ENCODE data around the gene UPK1A.
"Not testable (repeated sequence)": the region's sequence is repeated elsewhere in the genome, so short reads cannot be mapped to it uniquely, and the experiment has no call there.

UPK1A gene

DNA sequence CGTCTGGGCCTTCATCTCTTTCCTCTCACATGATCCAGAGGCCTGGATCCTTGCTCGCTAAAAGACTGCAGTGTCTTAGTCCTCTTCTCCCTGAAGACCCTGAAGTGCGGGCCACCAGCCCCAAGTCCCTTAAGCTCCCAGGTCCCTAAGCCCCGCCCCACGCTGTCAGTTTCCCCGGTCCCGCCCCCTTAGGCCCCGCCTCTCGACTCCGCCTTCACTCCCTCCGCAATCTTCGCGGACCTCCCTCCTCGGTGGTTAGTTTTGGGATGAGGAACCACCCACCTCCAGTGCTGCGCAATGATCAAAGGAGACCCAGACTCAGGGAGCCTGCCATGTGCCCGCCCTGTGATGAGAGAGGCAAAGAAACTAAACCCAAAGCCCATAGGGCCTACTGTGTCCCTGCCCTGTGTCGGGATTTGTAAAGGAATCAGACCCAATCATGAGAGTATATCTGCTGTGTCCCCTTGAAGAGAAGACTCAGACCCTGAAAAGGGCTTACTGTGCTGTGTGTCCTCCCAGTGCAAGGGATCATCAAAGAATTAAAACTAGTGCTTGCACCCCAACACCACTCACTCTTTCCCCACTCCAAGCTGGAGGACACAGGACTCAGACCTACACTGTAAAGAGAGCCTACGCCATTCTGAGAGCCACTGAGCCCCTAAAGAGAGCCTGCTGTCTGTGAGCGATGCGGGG lies 21.2 kb upstream of the UPK1A start:
- peak; percentile 74 for DNase-seq

DNA sequence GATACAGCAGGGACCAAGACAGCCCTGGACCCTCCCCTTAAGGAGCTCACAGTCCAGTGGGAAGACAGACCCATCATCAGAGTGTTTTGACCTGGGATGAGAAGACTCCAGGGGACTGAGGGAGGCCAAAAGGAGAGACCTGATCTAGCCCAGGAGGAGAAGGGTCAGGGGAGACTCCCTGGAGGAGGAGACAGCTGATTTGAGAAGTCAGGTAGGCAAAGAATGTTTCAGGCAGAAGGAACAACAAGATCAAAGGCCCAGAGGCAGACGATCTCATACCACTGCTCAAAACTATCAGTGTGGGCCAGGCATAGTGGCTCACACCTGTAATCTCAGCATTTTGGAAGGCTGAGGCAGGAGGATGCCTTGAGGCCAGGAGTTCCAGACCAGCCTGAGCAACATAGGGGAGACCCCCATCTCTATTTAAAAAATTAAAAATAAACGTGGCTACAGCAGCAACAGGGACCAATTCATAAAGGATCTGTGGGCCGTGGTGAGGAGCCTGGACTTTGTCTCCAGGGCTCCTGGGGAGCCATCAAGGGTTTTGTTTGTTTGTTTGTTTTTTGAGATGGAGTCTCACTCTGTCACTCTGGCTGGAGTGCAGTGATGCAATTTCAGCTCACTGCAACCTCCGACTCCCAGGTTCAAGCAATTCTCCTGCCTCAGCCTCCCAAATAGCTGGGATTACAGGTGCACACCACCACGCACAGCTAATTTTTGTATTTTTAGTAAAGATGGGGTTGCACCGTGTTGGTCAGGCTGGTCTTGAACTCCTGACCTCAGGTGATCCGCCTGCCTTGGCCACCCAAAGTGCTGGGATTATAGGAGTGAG lies 20.4 kb upstream of the UPK1A start:
- DNase-seq: no peak

DNA sequence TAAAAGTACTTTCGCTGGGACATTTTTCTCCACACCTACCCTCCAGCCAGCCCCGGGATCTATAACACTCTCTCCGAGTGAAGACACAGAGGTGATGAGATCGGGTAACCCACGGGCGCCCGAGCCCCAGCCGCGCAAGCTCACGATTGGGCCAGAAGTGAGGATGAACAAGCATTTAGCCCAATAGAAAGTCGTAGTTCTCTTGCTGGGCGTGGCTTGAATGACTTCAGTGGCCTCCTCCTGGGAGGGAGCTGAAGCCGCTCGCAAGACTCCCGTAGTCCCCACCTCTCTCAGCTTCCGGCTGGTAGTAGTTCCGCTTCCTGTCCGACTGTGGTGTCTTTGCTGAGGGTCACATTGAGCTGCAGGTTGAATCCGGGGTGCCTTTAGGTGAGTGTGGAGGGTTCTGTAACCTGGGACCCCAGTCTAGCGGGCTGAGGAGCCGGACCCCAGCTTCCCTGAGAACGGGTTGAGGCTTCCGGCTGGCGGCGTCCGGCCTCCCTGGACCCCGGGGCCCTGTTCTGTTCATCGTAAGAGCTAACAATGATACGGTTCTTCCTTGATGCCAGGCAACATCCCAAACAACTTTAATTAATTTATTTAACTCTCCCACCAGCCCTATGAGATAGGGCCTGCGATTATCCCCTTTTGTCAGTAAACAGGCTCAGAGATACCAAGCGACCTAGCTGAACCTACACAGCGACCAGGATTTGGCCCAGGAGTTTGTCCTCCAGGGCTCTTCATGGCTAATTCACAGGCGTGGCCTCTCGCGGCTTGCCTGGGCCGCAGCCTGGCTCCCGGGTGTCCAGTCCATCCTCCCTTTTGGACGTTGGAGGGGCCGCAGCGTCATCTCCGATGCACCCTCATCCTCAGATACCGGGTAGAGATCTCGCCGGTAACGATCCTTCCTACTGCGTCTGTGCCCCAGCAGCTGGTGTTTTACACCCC lies 18.0 kb upstream of the UPK1A start, which contains the start of gene COX6B1:
TSS of gene COX6B1 (plus strand) at position 307 of the 945 bp plus-strand sequence. CDS start 2,921 bp downstream, outside the sequence.
- DNase-seq: peak; percentile 95

DNA sequence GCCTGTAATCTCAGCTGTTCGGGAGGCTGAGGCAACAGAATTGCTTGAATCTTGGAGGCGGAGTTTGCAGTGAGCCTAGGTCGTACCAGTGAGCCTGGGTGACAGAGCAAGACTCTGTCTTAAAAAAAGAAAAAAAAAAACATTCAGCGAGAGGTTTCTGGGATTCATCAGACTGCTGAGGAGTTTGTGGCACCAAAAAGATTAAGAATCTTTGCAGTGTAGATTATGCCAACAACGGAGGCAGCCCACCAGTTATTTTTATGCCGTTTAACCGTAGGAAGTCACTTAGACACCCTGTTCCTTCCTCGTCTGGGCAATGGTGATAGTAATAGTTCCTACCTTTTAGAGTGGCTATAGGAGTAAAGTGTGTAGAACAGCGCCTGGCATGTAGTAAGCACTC lies 15.7 kb upstream of the UPK1A start:
- no peak for DNase-seq

DNA sequence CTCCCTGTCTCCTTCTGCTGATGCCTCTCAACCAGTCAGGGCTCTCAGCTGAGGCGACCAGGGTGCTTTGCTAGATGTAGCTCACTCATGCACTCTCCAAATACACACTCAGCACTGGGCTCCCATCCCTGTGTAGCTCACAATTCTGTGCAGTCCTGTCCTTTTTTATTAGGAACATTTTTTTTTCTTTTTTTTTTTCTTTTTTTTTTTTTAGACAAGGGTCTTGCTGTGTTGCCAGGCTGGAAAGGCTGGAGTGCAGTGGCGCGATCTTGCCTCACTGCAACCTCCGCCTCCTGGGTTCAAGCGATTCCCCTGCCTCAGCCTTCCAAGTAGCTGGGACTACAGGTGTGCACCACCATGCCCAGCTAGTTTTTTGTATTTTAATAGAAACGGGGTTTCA lies 11.5 kb upstream of the UPK1A start:
- not testable (repeated sequence) for DNase-seq

DNA sequence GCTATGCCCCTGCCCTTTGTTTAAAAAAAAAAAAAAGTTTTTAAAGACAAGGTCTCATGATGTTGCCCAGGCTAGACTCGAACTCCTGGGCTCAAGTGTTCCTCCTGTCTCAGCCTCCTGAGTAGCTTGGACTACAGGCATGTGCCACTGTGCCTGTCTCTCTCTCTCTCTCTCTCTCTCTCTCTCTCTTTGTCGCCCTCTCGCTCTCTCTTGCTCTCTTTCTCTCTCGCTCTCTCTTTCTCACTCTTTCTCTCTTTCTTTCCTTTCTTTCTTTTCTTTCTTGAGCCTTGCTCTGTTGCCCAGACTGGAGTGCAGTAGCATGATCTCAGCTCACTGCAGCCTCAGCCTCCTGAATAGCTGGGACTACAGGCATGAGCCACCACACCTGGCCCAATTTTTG lies 10.7 kb upstream of the UPK1A start:
- no peak for DNase-seq

DNA sequence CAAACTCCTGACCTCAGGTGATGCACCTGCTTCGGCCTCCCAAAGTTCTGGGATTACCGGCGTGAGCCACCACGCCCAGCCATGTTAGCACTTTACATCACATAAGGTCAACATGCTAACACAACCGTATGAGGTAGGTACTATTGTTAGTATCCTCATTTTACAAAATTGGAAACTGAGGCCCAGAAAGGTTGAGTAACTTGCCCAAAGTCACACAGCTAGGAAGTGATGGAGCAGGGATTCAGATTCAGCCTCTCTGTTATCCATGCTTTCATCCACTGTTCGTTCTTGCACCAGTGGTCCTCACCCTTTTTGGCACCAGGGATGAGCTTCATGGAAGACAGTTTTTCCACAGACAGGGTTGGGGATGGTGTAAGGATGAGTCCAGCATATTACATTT lies 9.6 kb upstream of the UPK1A start:
- DNase-seq: no peak

DNA sequence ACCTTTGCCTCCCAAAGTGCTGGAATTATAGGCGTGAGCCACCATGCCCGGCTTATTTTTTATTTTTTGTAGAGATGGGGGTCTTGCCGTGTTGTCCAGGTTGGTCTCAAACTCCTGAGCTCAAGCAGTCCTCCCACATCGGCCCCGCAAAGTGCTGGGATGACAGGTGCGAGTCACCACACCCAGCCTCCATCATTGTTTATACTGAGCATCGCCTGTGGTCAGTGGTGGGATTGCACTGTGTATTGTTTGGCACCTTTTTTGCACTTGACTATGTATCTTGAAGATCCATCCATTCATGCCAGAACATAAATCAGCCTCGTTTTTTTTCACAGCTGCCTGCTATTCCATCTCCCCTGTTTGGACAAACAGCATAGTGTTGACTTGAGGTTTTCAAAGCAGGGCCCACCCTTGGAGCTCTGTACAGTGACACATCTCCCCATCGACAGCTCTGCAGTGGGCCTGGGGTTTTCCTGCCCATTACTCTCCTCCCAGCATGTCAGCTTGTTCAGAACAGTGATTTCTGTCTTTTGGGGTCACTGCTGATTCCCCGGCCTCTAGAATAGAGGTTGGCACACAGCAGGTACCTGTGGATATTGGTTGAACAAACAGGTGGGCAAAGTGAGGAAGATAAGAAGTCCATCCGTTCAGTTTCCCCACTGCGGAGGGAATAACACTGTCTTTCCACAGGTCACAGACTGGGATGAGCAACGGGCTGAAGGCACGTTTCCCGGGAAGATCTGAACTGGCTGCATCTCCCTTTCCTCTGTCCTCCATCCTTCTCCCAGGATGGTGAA lies 8.2 kb upstream of the UPK1A start:
- peak; percentile 2 for DNase-seq

DNA sequence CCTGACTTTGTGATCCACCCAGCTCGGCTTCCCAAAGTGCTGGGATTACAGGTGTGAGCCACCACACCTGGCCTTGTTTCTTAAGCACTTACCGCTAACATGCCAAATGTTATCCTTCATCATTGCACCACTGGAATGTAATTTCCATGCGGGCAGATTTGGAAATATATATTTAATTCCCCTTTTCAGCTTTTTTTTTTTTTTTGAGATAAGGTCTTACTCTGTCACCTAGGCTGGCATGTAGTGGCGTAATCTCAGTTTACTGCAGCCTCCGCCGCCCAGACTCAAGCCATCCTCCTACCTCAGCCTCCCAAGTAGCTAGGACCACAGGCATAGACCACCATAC lies 4.3 kb upstream of the UPK1A start:
- no peak for DNase-seq

DNA sequence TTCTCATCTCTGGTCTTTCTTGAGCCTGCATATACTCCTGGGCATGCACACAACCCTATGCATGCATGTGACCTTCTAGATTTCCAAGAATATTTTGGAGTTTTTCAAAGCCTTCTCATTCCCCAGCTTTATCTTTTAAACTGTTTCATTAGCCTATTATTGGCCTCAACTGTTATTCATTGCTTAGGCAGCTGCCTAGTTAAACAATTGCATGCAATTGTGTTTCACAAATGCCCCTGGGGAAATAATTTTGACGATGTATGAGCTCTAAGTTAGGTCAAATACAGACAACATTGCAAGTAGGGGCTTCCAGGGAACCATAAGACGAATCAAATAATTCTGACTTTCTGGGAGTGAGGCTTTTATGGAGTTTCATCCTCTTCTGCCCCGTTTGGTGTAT lies 2.3 kb upstream of the UPK1A start:
- no peak for DNase-seq

DNA sequence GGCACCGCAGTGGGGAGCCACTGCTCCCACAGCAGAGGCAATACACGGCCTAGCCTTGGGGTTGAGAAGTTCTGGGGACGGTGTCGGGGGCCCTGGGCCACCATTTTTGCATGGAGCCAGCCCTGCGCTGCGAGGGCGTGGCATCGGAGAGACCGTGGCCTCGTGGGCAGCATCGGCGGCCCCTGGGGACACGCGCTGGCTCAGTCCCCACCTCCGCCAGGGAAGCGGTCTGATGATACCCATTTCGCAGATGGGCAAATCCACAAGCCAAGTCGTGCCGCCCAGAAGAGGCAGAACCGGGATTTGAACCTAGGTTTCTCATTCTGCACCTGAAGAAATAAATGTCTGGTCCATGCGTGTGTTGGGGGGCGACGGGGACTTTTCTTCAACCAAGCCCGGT lies 1.2 kb upstream of the UPK1A start:
- DNase-seq: no peak

DNA sequence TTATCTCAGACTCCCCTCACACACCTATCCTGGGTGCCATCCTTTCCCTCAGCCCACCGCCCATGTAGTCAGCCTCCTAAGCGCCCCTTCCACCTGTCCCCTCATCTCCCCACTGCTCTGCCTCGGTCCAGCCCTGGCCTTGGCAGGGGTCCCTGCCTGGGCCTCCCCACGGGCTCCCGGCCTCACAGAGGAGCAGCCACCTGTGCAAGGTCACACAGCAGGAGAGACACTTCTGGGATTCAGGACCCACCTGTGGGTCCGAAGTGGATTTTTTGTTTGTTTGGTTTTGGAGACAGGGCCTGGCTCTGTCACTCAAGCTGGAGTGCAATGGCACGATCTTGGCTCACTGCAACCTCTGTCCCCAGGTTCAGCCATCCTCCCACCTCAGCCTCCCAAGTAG lies 713 bp upstream of the UPK1A start:
- DNase-seq: no peak

DNA sequence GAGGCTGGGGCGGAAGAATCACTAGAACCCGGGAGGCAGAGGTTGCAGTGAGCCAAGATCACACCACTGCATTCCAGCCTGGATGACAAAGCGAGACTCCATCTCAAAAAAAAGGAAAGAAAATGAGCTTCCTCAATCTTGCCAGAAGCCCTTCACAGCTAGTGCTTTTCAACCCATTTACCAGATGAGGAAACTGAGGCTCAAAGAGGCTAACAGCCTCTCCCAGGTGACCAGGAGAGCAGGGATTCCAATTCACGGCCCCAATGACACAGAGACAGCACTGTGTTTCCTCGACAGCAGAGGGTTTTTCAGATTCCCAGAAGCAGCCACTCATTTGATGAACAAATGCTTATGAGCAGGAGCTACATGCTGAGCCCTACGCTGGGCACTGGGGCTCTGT lies 3.2 kb downstream of the UPK1A start:
- DNase-seq: no peak

DNA sequence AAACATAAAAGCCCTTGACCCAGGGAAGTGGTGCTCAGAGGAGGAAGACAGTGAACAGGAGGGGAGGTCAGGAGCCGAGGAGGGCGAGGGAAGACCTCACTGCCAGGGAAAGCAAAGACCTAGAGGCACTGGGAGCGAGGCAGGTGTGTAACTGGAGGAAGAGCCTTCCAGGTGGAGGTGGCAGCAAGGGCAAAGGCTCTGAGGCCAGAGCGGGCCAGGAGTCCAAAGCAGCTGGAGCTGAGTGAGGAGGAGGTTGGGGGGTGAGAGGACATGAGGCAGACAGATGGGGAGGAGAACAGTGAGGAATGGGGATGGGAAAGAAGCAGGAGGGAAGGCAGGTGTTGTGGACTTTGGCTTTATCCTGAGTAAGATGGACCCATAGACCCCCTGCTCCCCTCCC lies 3.7 kb downstream of the UPK1A start:
- no peak for DNase-seq

DNA sequence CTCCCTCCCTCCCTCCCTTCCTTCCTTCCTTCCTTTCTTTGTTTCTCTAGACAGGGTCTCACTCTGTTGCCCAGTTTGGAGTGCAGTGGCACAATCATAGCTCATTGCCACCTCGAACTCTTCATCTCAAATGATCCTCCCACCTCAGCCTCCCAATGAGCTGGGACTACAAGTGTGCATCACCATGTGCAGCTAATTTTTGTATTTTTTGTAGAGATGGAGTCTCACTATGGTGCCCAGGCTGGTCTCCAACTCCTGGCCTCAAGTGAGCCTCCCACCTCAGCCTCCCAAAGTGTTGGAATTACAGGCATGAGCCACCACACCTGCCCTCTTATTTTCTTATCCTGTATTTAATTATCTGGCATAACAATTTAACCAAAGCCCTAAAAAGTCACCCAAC lies 4.4 kb downstream of the UPK1A start:
- DNase-seq: no peak

DNA sequence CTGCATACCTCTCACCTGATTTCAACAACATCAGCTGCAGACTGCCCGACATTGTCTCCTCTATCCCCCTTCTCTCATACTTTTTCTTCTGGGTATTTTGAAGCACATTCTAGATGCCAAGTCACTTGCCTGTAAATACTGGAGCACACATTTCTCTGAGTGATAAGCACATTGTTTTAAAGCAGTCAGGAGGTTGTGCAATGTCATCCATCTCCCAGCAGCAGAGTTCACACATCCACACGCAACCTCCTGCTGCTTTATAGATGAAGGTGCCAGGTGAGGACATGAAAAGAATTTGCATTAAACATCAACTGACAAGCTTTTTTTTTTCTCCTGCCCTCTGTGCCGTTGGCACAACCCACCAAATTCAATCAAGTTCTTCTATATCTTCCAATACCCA lies 5.5 kb downstream of the UPK1A start:
- DNase-seq: no peak

DNA sequence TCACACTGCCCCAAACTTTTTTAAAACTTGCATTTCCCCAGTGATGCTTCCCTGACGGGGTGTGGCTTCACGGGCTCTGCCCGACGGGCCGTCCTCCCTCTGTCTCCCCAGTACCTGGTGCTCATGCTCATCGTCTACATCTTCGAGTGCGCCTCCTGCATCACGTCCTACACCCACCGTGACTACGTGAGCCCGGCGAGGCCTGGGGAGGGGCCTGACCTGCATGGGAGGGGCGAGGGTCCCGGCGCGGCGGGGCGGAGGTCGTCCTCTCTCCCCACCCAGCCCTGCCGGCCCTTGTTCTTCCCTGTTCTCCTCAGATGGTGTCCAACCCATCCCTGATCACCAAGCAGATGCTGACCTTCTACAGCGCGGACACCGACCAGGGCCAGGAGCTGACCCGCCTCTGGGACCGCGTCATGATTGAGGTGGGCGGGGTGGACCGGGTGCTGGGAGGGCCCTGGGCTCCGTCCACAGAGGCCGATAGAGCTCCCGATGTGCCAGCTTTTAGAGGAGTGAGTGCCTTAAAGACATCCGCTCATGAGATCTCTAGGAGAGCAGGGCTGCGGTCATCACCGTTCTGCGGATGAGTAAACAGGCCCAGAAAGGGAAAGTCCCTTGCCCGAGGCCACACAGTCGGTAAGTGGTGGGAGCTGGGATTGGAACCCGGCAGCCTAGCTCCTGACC lies 6.9 kb downstream of the UPK1A start:
- DNase-seq: peak; percentile 51

DNA sequence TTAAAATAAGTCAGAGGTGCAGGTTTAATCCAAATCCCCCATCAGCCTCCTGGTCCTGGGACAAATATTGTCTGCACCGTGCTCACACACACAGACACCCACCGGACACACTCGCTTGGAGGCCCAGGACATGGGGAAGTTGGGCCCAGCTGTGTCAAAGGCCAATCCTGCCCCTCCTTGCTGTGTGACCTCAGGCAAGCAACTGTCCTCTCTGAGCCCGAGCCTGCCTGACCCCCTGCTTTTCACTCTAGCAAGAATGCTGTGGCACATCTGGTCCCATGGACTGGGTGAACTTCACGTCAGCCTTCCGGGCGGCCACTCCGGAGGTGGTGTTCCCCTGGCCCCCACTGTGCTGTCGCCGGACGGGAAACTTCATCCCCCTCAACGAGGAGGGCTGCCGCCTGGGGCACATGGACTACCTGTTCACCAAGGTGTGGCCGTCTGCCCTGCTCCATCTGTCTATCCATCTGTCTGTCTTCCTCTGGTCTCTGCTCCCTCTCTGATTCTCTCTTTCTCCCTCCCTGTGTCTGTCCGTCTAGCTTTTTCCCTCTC lies 9.3 kb downstream of the UPK1A start:
- DNase-seq: no peak

DNA sequence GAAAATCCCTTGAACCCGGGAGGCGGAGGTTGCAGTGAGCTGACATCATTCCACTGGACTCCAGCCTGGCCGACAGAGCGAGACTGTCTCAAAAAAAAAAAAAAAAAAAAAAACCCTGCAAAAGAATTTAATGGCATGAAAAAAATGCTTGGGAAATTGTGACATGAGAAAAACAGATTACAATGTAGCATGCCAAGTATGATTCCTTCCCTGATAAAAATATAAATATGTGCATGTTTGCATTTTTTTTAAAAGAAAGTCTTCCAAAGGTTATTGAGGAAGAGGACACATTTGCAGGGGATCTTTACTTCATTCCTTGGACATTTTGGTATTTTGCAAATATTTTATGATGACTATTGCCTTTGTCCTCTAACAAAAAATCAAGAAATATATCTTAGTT lies 23.5 kb downstream of the UPK1A start:
- no peak for DNase-seq

DNA sequence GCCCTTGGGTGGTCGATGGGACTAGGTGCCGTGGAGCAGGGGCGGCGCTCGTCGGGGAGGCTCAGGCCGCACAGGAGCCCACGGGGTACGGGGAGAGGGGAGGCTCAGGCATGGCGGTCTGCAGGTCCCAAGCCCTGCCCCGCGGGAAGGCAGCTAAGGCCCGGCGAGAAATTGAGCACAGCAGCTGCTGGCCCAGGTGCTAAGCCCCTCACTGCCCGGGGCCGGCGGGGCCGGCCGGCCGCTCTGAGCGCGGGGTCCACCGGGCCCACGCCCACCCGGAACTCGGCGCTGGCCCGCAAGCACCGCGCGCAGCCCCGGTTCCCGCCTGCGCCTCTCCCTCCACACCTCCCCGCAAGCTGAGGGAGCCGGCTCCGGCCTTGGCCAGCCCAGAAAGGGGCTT lies 24.8 kb downstream of the UPK1A start:
- DNase-seq: not testable (repeated sequence)

DNA sequence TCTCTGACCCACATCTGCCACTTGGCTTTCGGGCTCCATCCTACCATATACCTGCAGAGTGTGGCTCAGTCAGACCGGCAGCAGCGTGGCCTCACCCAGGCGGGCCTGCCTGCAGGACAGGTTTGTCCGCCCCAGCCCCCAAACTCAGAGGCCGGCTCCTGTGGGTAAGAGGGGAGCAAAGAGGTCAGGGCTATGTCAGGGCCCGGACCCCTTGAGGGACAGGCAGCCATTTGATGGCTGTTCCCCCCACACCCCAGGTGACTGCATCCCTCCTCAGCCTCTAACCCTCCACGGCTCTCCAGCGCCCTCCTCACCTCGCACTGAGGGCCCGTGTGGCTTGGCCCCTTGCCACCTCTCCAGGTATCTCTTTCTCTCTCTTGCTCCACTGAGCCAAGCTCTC lies 25.7 kb downstream of the UPK1A start:
- no peak for DNase-seq

DNA sequence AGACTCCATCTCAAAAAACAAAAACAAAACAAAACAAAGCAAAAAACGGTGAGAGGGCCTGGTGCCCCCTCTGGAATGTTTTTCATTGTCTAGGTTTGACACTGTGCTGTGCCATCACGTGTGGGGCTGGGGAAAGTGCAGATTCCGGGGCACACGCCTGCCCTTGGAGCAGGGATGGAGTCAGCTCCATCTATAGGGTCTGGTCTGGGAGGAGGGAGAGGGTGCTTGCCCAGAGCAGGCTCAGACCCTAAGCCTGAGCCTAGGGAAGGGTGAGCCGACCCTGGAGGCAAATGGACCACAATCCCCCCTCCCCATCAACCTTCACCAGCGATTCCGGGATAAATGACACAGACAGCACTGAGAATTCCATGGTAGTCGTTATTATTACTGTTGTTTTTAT lies 27.1 kb downstream of the UPK1A start:
- no peak for DNase-seq
